Neural cell (in vitro differentiated cells): ENCODE data around the gene DHPS. TPM values are rescaled to one million over a fixed set of nuclear protein-coding genes. Genes with fewer than 3 reads are reported as not detected.

Source experiments
- H2AFZ ChIP-seq: fragments of 200-600, 300-800 bp; sonication (generic), shearing (Covaris generic); 2 replicates; pipeline ENCODE4 v1.6.0; 2014; ENCODE audit warnings: low read depth, mild to moderate bottlenecking, antibody characterized with exemption, low read length, moderate library complexity
- H3F3A ChIP-seq: fragments of 200-600 bp; shearing (Covaris generic); 2 replicates; pipeline ENCODE4 v1.6.1; 2016; ENCODE audit warnings: mild to moderate bottlenecking, moderate library complexity, mixed read lengths, antibody characterized with exemption, low read length; ENCODE audit not compliant: insufficient read depth, poor library complexity, severe bottlenecking
- H3K27ac ChIP-seq: fragments of 200-600, 300-800 bp; sonication (generic), shearing (Covaris generic); 2 replicates; pipeline ENCODE4 v1.5.1; 2014; ENCODE audit warnings: mild to moderate bottlenecking, low read length, moderate library complexity
- H3K27me3 ChIP-seq: fragments of 300-800, 200-600 bp; sonication (generic), shearing (Covaris generic); 2 replicates; pipeline ENCODE4 v1.6.0; 2014; ENCODE audit warnings: mild to moderate bottlenecking, low read depth, low read length, moderate library complexity; ENCODE audit not compliant: insufficient read depth
- H3K36me3 ChIP-seq: fragments of 300-800, 200-600 bp; sonication (generic), shearing (Covaris generic); 2 replicates; pipeline ENCODE4 v1.5.1; 2014; ENCODE audit warnings: mild to moderate bottlenecking, antibody characterized with exemption, low read length, moderate library complexity; ENCODE audit not compliant: insufficient read depth
- H3K4me2 ChIP-seq: fragments of 300-800, 200-600 bp; sonication (generic), shearing (Covaris generic); 2 replicates; pipeline ENCODE4 v1.6.0; 2014; ENCODE audit warnings: mild to moderate bottlenecking, low read length
- H3K4me3 ChIP-seq: fragments of 300-800, 200-600 bp; sonication (generic), shearing (Covaris generic); 2 replicates; pipeline ENCODE4 v1.5.1; 2014; ENCODE audit warnings: mild to moderate bottlenecking, low read length, moderate library complexity
- H3K79me2 ChIP-seq: fragments of 200-600 bp; shearing (Covaris generic); replicated peaks from 2 replicates; pipeline ENCODE4 v1.6.0; 2014; ENCODE audit warnings: mild to moderate bottlenecking, low read length, moderate library complexity; ENCODE audit not compliant: insufficient read depth
- H3K9ac ChIP-seq: fragments of 300-800, 200-600 bp; sonication (generic), shearing (Covaris generic); 2 replicates; pipeline ENCODE4 v1.6.1; 2016; ENCODE audit warnings: mild to moderate bottlenecking, low read length, mixed read lengths
- H3K9me2 ChIP-seq: fragments of 200-600 bp; shearing (Covaris generic); 2 replicates; pipeline ENCODE4 v1.6.1; 2016; ENCODE audit warnings: mild to moderate bottlenecking, low read length, mixed read lengths; ENCODE audit not compliant: insufficient read depth
- H3K9me3 ChIP-seq: fragments of 200-600, 300-800 bp; sonication (generic), shearing (Covaris generic); 2 replicates; pipeline ENCODE4 v1.6.1; 2016; ENCODE audit warnings: mild to moderate bottlenecking, mixed run types, low read length, moderate library complexity, mixed read lengths
- H4K20me1 ChIP-seq: fragments of 200-600 bp; shearing (Covaris generic); 2 replicates; pipeline ENCODE4 v1.6.1; 2016; ENCODE audit warnings: mild to moderate bottlenecking, mixed run types; ENCODE audit not compliant: insufficient read depth
- EP300 ChIP-seq: fragments of 450-650 bp; conservative IDR thresholded peaks from 2 replicates; pipeline ENCODE4 v1.6.1; 2014; ENCODE audit warnings: antibody characterized with exemption, mild to moderate bottlenecking, moderate library complexity; ENCODE audit not compliant: poor library complexity, severe bottlenecking
- EZH2 ChIP-seq: fragments of 200-600, 300-800 bp; shearing (Covaris generic), sonication (generic); IDR thresholded peaks from 2 replicates; pipeline ENCODE4 v1.6.1; 2014; ENCODE audit warnings: antibody characterized with exemption, low read length, borderline replicate concordance, mild to moderate bottlenecking; ENCODE audit not compliant: insufficient read depth, poor library complexity, severe bottlenecking
- MXI1 ChIP-seq: fragments of 450-650 bp; conservative IDR thresholded peaks from 2 replicates; pipeline ENCODE4 v1.6.1; 2014; ENCODE audit warnings: antibody characterized with exemption, mild to moderate bottlenecking; ENCODE audit not compliant: poor library complexity, severe bottlenecking
- POLR2AphosphoS5 ChIP-seq: IDR thresholded peaks from 2 replicates; pipeline ENCODE4 v1.6.1; 2012
- RAD21 ChIP-seq: fragments of 450-650 bp; conservative IDR thresholded peaks from 2 replicates; pipeline ENCODE4 v1.6.1; 2014; ENCODE audit warnings: antibody characterized with exemption, mild to moderate bottlenecking, moderate library complexity
- REST ChIP-seq: IDR thresholded peaks from 2 replicates; pipeline ENCODE4 v1.6.1; 2012; ENCODE audit warnings: borderline replicate concordance
- SMC3 ChIP-seq: fragments of 450-650 bp; conservative IDR thresholded peaks from 2 replicates; pipeline ENCODE4 v1.6.1; 2014; ENCODE audit warnings: antibody characterized with exemption, mild to moderate bottlenecking, moderate library complexity; ENCODE audit not compliant: poor library complexity
- TAF1 ChIP-seq: IDR thresholded peaks from 2 replicates; pipeline ENCODE4 v1.6.1; 2012; ENCODE audit warnings: low read depth
- polyA plus RNA-seq: library from polyadenylated mRNA; depleted of rRNA; stranded (reverse); fragments of >200 nt; gene quantifications from 2 replicates; pipeline ENCODE4 v1.2.3, GENCODE V29; 2014
- TF ChIP-seq, protein P1 (sequence below): fragments of 450-650 bp; IDR thresholded peaks from 2 replicates; pipeline ENCODE4 v1.5.1; 2014; ENCODE audit warnings: antibody characterized with exemption, mild to moderate bottlenecking, moderate library complexity; ENCODE audit not compliant: poor library complexity, severe bottlenecking

The DHPS gene
- polyA plus RNA-seq, 1 donor from 2014 or later, result 239 TPM

- H4K20me1 ChIP-seq, result no peaks in the 10 kb centered on the region
- peak within 1 kb of the TSS; percentile 99 for H3K4me2 ChIP-seq
- peak within 1 kb of the TSS; percentile 85 for H3K4me3 ChIP-seq
- no peaks in the 10 kb centered on the region for H3K27me3 ChIP-seq
- H3K79me2 ChIP-seq, result peaks cover 27% of the 10 kb centered on the region
- TF ChIP-seq REST (no peak), MXI1 (peak; percentile 99), POLR2AphosphoS5 (peak; percentile 25)
- peaks cover 5% of the 10 kb centered on the region for H3F3A ChIP-seq
- H3K27ac ChIP-seq, result peak within 1 kb of the TSS; percentile 87
- H2AFZ ChIP-seq, result peak within 1 kb of the TSS; percentile 77
- H3K9ac ChIP-seq, result peak within 1 kb of the TSS; percentile 87
- H3K9me2 ChIP-seq, result no peaks in the 10 kb centered on the region
- H3K9me3 ChIP-seq, result no peaks in the 10 kb centered on the region
- no peaks in the 10 kb centered on the region for H3K36me3 ChIP-seq
Observed at GRCh38 chr19:12723641-12724426, 42.2 kb upstream of the DHPS start, which contains the start of gene TNPO2. TSS of gene TNPO2 (minus strand) at chr19:12723932. CDS start at chr19:12720977, 2,955 bp downstream.

DNA sequence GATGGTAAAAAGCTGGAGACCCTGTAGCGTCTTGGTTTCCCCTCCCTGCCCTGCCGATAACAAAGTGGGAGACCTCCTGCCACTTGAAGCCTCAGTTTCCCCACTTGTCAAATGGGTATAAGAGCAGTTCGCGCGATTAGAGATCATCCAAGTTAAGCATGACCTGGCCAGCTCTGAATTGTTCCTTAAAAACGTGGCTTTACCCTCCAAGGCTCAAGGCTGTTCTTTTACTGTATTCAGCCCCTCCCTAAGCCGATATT lies 41.6 kb upstream of the DHPS start:
- Histone ChIP-seq H2AFZ (peak overlapping the region; percentile 77), H3K27ac (peak overlapping the region; percentile 87)

More for the DNA sequence above, 41.6 kb upstream of the DHPS start:
- TF ChIP-seq SMC3, result no peak
- TF ChIP-seq MXI1, result no peak
- TF ChIP-seq, protein P1, sequence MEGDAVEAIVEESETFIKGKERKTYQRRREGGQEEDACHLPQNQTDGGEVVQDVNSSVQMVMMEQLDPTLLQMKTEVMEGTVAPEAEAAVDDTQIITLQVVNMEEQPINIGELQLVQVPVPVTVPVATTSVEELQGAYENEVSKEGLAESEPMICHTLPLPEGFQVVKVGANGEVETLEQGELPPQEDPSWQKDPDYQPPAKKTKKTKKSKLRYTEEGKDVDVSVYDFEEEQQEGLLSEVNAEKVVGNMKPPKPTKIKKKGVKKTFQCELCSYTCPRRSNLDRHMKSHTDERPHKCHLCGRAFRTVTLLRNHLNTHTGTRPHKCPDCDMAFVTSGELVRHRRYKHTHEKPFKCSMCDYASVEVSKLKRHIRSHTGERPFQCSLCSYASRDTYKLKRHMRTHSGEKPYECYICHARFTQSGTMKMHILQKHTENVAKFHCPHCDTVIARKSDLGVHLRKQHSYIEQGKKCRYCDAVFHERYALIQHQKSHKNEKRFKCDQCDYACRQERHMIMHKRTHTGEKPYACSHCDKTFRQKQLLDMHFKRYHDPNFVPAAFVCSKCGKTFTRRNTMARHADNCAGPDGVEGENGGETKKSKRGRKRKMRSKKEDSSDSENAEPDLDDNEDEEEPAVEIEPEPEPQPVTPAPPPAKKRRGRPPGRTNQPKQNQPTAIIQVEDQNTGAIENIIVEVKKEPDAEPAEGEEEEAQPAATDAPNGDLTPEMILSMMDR, result no peak
- TF ChIP-seq TAF1, result no peak
- no peak for TF ChIP-seq POLR2AphosphoS5
- TF ChIP-seq REST, result no peak
- TF ChIP-seq EZH2, result no peak
- no peak for TF ChIP-seq RAD21
- no peak for TF ChIP-seq EP300
- Histone ChIP-seq H3K36me3 (no peaks in the 10 kb centered on the region), H3F3A (peaks cover 5% of the 10 kb centered on the region), H3K9ac (peak overlapping the region; percentile 87), H3K4me3 (peak overlapping the region; percentile 85), H3K79me2 (peaks cover 27% of the 10 kb centered on the region), H3K4me2 (peak overlapping the region; percentile 99), H4K20me1 (no peaks in the 10 kb centered on the region), H3K27me3 (no peaks in the 10 kb centered on the region), H3K9me2 (no peaks in the 10 kb centered on the region), H3K9me3 (no peaks in the 10 kb centered on the region)
